HEK293 (cell line): ENCODE measurements around the gene EIF4H.

Experiments used
- CTCF ChIA-PET: fragments of 350-600 bp; formaldehyde crosslinking; extraction: SDS; loops from one replicate; lab custom pipeline; 2021; ENCODE audit warnings: antibody characterized with exemption; lab: Yijun Ruan, JAX
- POLR2A ChIA-PET: fragments of 300-600 bp; formaldehyde crosslinking; extraction: SDS; loops from one replicate; lab custom pipeline; 2020; ENCODE audit warnings: antibody characterized with exemption, inconsistent platforms; lab: Yijun Ruan, JAX
- H3K27ac ChIP-seq: fragments of 200-500 bp; sonication (Bioruptor generic); 2 replicates; pipeline ENCODE4 v1.5.1; 2014; ENCODE audit warnings: low read depth, low read length, control low read depth, inconsistent platforms; ENCODE audit errors: extremely low read depth
- H3K36me3 ChIP-seq, 2 experiments: fragments of 200-500 bp in 1 of 2; sonication (Bioruptor generic) in 1 of 2; 1 replicate in 1 of 2; 2 replicates in 1 of 2; pipeline ENCODE4 v1.5.1; 2014 to 2017; ENCODE audit warnings: inconsistent platforms in 2 of 2, low read length in 2 of 2; ENCODE audit not compliant: control insufficient read depth in 2 of 2, insufficient read depth in 1 of 2
- H3K4me1 ChIP-seq: fragments of 200-500 bp; sonication (Bioruptor generic); 2 replicates; pipeline ENCODE4 v1.5.1; 2014; ENCODE audit warnings: mild to moderate bottlenecking, low read length, inconsistent platforms; ENCODE audit not compliant: control insufficient read depth, insufficient read depth
- H3K4me3 ChIP-seq: 2 replicates; pipeline ENCODE4 v1.5.1; 2011; ENCODE audit warnings: low read depth, mild to moderate bottlenecking, control low read depth, low read length, moderate library complexity
- H3K9me3 ChIP-seq: fragments of 200-500 bp; sonication (Bioruptor generic); 2 replicates; pipeline ENCODE4 v1.5.1; 2014; ENCODE audit warnings: low read depth, low read length, inconsistent platforms; ENCODE audit not compliant: control insufficient read depth, insufficient read depth
- CTCF ChIP-seq: fragments of 450-650 bp; formaldehyde crosslinking; IDR thresholded peaks from 2 replicates; pipeline ENCODE4 v1.5.1; 2016; ENCODE audit warnings: missing biosample characterization, missing genetic modification characterization
- IKZF3 ChIP-seq: fragments of 450-650 bp; IDR thresholded peaks from 2 replicates; pipeline ENCODE4 v1.5.0; 2018; ENCODE audit warnings: missing biosample characterization, mild to moderate bottlenecking, missing genetic modification characterization, moderate library complexity
- PBX3 ChIP-seq: sonication (generic); formaldehyde crosslinking; IDR thresholded peaks from 2 replicates; pipeline ENCODE4 v1.8.1; 2022; ENCODE audit warnings: mild to moderate bottlenecking, moderate library complexity, missing genetic modification reagents
- ZBTB1 ChIP-seq: fragments of 450-650 bp; formaldehyde crosslinking; IDR thresholded peaks from 2 replicates; pipeline ENCODE4 v1.5.1; 2016; ENCODE audit warnings: missing biosample characterization, missing genetic modification characterization
- ZBTB6 ChIP-seq: fragments of 450-650 bp; formaldehyde crosslinking; IDR thresholded peaks from 2 replicates; pipeline ENCODE4 v1.5.1; 2017; ENCODE audit warnings: missing biosample characterization, missing genetic modification characterization
- ZNF155 ChIP-seq: fragments of 450-650 bp; formaldehyde crosslinking; IDR thresholded peaks from 2 replicates; pipeline ENCODE4 v1.5.1; 2016; ENCODE audit warnings: missing biosample characterization, missing genetic modification characterization
- ZNF184 ChIP-seq: fragments of 450-650 bp; IDR thresholded peaks from 2 replicates; pipeline ENCODE4 v1.5.1; 2018; ENCODE audit warnings: missing biosample characterization, mild to moderate bottlenecking, missing genetic modification characterization
- ZNF19 ChIP-seq: fragments of 450-650 bp; formaldehyde crosslinking; IDR thresholded peaks from 2 replicates; pipeline ENCODE4; 2016; ENCODE audit warnings: missing biosample characterization, missing genetic modification characterization, low read depth
- ZNF202 ChIP-seq: fragments of 450-650 bp; formaldehyde crosslinking; IDR thresholded peaks from 2 replicates; pipeline ENCODE4 v1.5.1; 2016; ENCODE audit warnings: missing biosample characterization, missing genetic modification characterization, borderline replicate concordance
- ZNF26 ChIP-seq: fragments of 450-650 bp; formaldehyde crosslinking; IDR thresholded peaks from 2 replicates; pipeline ENCODE4 v1.5.1; 2016; ENCODE audit warnings: missing biosample characterization, missing genetic modification characterization
- ZNF302 ChIP-seq: fragments of 450-650 bp; formaldehyde crosslinking; IDR thresholded peaks from 2 replicates; pipeline ENCODE4 v1.5.1; 2016; ENCODE audit warnings: missing biosample characterization, missing genetic modification characterization, low read depth
- ZNF341 ChIP-seq: fragments of 450-650 bp; formaldehyde crosslinking; IDR thresholded peaks from 2 replicates; pipeline ENCODE4; 2016; ENCODE audit warnings: low read depth, missing biosample characterization, missing genetic modification characterization
- ZNF391 ChIP-seq: fragments of 450-650 bp; formaldehyde crosslinking; IDR thresholded peaks from 2 replicates; pipeline ENCODE4 v1.5.1; 2016; ENCODE audit warnings: low read depth, missing biosample characterization, missing genetic modification characterization, borderline replicate concordance
- ZNF394 ChIP-seq: fragments of 450-650 bp; formaldehyde crosslinking; IDR thresholded peaks from 2 replicates; pipeline ENCODE4 v1.5.1; 2016; ENCODE audit warnings: missing biosample characterization, missing genetic modification characterization, mild to moderate bottlenecking, moderate library complexity, borderline replicate concordance
- ZNF398 ChIP-seq: fragments of 450-650 bp; formaldehyde crosslinking; IDR thresholded peaks from 2 replicates; pipeline ENCODE4 v1.5.1; 2017; ENCODE audit warnings: missing biosample characterization, missing genetic modification characterization
- ZNF529 ChIP-seq: fragments of 450-650 bp; formaldehyde crosslinking; IDR thresholded peaks from 2 replicates; pipeline ENCODE4 v1.5.1; 2017; ENCODE audit warnings: missing genetic modification characterization, missing biosample characterization; ENCODE audit not compliant: insufficient replicate concordance
- ZNF596 ChIP-seq: fragments of 450-650 bp; IDR thresholded peaks from 2 replicates; pipeline ENCODE4 v1.5.0; 2018; ENCODE audit warnings: missing biosample characterization, mild to moderate bottlenecking, missing genetic modification characterization, moderate library complexity
- ZNF670 ChIP-seq: fragments of 450-650 bp; formaldehyde crosslinking; IDR thresholded peaks from 2 replicates; pipeline ENCODE4 v1.5.1; 2016; ENCODE audit warnings: missing biosample characterization, missing genetic modification characterization, low read depth
- ZNF830 ChIP-seq: fragments of 450-650 bp; IDR thresholded peaks from 2 replicates; pipeline ENCODE4 v1.5.0; 2018; ENCODE audit warnings: missing biosample characterization, missing genetic modification characterization, low read depth, mild to moderate bottlenecking, moderate library complexity
- ZNF843 ChIP-seq: fragments of 450-650 bp; formaldehyde crosslinking; IDR thresholded peaks from 2 replicates; pipeline ENCODE4 v1.5.1; 2016; ENCODE audit warnings: missing biosample characterization, missing genetic modification characterization
- ZSCAN30 ChIP-seq: fragments of 450-650 bp; IDR thresholded peaks from 2 replicates; pipeline ENCODE4 v1.5.1; 2018; ENCODE audit warnings: missing biosample characterization, mild to moderate bottlenecking, missing genetic modification characterization, moderate library complexity
- ZXDB ChIP-seq: fragments of 450-650 bp; formaldehyde crosslinking; IDR thresholded peaks from 2 replicates; pipeline ENCODE4 v1.5.1; 2016; ENCODE audit warnings: missing biosample characterization, missing genetic modification characterization

Gene EIF4H

GRCh38 chr7:74214816-74215630 lies 40.9 kb downstream of the EIF4H start (continued):
- TF ChIP-seq ZNF398 (no peak), ZNF529 (tag by site-specific recombination) (no peak), ZNF341 (tag by site-specific recombination) (no peak), ZNF596 (no peak), ZNF19 (tag by site-specific recombination) (no peak), ZSCAN30 (tag by site-specific recombination) (no peak), CTCF (no peak), ZNF302 (tag by site-specific recombination) (no peak)

GRCh38 chr7:74215921-74216320 lies 41.8 kb downstream of the EIF4H start:
- H3K4me1 ChIP-seq, result no peaks in the 10 kb centered on the region
- ChIA-PET CTCF (interaction anchor here (1.3 kb wide), 1 partner anchor 9 kb away, joined by 4 read pairs; no protein-coding TSS in a partner anchor), POLR2A (no interaction called here)
- no peak for TF ChIP-seq ZNF843 (tag by site-specific recombination)
- TF ChIP-seq ZNF391 (tag by site-specific recombination), result no peak
- no peak for TF ChIP-seq ZNF202 (tag by site-specific recombination)
- TF ChIP-seq ZNF830 (tag by site-specific recombination), result no peak
- TF ChIP-seq ZNF155 (tag by site-specific recombination), result no peak
- no peak for TF ChIP-seq ZNF26 (tag by site-specific recombination)
- no peak for TF ChIP-seq ZBTB6 (tag by site-specific recombination)
- no peak for TF ChIP-seq ZNF394 (tag by site-specific recombination)
- no peak for TF ChIP-seq ZNF184 (tag by site-specific recombination)
- no peak for TF ChIP-seq IKZF3
- TF ChIP-seq PBX3, result no peak
- no peak for TF ChIP-seq ZNF670
- no peak for TF ChIP-seq ZXDB
- no peak for TF ChIP-seq ZBTB1 (tag by site-specific recombination)
- no peak overlapping the region for H3K27ac ChIP-seq
- no peak overlapping the region for H3K4me3 ChIP-seq
- no peaks in the 10 kb centered on the region for H3K9me3 ChIP-seq
- H3K36me3 ChIP-seq, result no peaks in the 10 kb centered on the region
